ENCODE data around the gene POLD1. TPM values are rescaled to one million over a fixed set of nuclear protein-coding genes. Genes with fewer than 3 reads are reported as not detected.

The POLD1 gene
- polyA plus RNA-seq, 3 donors, result 9.3 to 22.4 (median 15.6) TPM

DNA sequence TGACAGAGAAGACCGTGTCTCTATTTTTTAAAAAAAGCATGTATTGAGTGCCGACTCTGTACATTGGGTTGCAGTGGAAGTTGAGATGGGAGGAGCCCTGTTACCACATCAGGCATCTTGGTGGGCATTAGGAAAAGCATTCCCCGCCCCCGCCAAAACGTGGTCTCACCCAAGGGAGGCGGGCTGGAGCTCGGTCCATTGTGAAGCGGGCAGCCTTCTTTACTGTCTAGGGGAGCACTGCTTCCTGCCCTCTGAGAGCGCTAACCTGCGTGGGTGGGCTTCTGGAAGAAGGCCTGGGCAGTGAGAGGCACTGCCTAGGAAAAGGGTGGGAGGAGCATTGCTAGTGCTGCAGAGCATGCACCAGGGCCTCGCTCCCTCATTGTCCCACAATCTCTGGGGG is 4.0 kb upstream of the POLD1 start:
- H2AFZ ChIP-seq (ENCODE audit: insufficient read depth, low read depth, low read length, poor library complexity, severe bottlenecking), result no peak overlapping the region
- no peak overlapping the region for H3K4me3 ChIP-seq (replicated peaks in 1 of 3; ENCODE audit: low read depth in 2 of 3, low read length in 3 of 3)
- peaks cover 29% of the 10 kb centered on the region for H3K4me1 Mint-ChIP-seq
- peaks cover 24 to 38% of the 10 kb centered on the region in 2 donors for H3K4me1 ChIP-seq (ENCODE audit: control insufficient read depth in 1 of 2, insufficient read depth in 2 of 2, low read length in 2 of 2)
- no peak overlapping the region for H3K27ac ChIP-seq (ENCODE audit: low read depth in 1 of 2, low read length in 2 of 2)
- H3K4me2 ChIP-seq (replicated peaks; ENCODE audit: extremely low read depth, low read length, poor library complexity, severe bottlenecking), result no peak overlapping the region
- TF ChIP-seq, protein P1, sequence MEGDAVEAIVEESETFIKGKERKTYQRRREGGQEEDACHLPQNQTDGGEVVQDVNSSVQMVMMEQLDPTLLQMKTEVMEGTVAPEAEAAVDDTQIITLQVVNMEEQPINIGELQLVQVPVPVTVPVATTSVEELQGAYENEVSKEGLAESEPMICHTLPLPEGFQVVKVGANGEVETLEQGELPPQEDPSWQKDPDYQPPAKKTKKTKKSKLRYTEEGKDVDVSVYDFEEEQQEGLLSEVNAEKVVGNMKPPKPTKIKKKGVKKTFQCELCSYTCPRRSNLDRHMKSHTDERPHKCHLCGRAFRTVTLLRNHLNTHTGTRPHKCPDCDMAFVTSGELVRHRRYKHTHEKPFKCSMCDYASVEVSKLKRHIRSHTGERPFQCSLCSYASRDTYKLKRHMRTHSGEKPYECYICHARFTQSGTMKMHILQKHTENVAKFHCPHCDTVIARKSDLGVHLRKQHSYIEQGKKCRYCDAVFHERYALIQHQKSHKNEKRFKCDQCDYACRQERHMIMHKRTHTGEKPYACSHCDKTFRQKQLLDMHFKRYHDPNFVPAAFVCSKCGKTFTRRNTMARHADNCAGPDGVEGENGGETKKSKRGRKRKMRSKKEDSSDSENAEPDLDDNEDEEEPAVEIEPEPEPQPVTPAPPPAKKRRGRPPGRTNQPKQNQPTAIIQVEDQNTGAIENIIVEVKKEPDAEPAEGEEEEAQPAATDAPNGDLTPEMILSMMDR (IDR thresholded peaks at IDR 0.05), result no peak
- H3K27ac Mint-ChIP-seq, result peak overlapping the region in 1 of 7 donors; percentile 60
- no peaks in the 10 kb centered on the region for H3K9me3 ChIP-seq (replicated peaks in 1 of 2; ENCODE audit: control insufficient read depth in 1 of 2, insufficient read depth in 1 of 2, low read length in 2 of 2)
- 89% methylated on average over 10 of the region's 11 CpGs for WGBS (ENCODE audit: insufficient coverage)
- no peak for DNase-seq
- no peaks in the 10 kb centered on the region for H3K27me3 ChIP-seq (ENCODE audit: control insufficient read depth in 2 of 2, insufficient read depth in 2 of 2, low read length in 2 of 2)
- H4K20me1 ChIP-seq (ENCODE audit: insufficient read depth, low read length), result peaks cover 69% of the 10 kb centered on the region
- H3K4me3 Mint-ChIP-seq, result no peak overlapping the region
- H3K27me3 Mint-ChIP-seq (ENCODE audit: low read depth in 3 of 3), result peaks cover 0 to 5% (median 3%) of the 10 kb centered on the region in 3 donors
- no peak overlapping the region for H3K9ac ChIP-seq (ENCODE audit: insufficient read depth, low read length, poor library complexity, severe bottlenecking)
- peaks cover 0 to 3% (median 0%) of the 10 kb centered on the region in 7 donors for H3K9me3 Mint-ChIP-seq
- H3K36me3 ChIP-seq (replicated peaks in 1 of 2; ENCODE audit: control insufficient read depth in 1 of 2, insufficient read depth in 2 of 2, low read length in 2 of 2), result peaks cover 57 to 59% of the 10 kb centered on the region in 2 donors
- H3K36me3 Mint-ChIP-seq, result peaks cover 47 to 57% of the 10 kb centered on the region in 2 donors
- H3K79me2 ChIP-seq (ENCODE audit: insufficient read depth, low read length), result peaks cover 30% of the 10 kb centered on the region
- intact Hi-C loops (cut with micrococcal nuclease), result loop anchor here in 1 of 2 donors (5.0 kb wide), 1 partner anchor 132 kb away; the partner anchor contains the start of genes ASPDH and JOSD2

DNA sequence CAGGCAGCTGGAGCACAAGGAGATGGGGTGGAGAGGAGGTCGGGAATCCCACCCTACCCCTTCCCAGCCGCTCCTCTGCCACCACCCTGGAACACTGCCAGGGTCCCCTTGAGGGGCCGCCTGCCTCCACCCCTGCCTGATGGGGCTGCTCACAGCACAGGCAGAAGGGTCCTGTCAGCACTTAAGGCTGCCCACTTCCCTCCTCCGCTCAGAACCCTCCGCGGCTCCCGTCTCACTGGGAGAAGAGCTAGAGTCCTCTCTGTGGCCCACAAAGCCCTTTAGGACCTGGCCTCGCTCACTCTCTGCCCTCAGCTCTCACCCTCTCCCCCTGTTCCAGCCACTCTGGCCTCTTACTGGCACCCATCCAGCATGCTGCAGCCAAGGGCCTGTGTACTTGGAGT is 3.4 kb upstream of the POLD1 start:
- 98% methylated on average over 6 of the region's 8 CpGs for WGBS (ENCODE audit: insufficient coverage)
- peaks cover 57 to 59% of the 10 kb centered on the region in 2 donors for H3K36me3 ChIP-seq (replicated peaks in 1 of 2; ENCODE audit: control insufficient read depth in 1 of 2, insufficient read depth in 2 of 2, low read length in 2 of 2)

More for the DNA sequence above, 3.4 kb upstream of the POLD1 start:
- H3K27me3 Mint-ChIP-seq (ENCODE audit: low read depth in 3 of 3), result peaks cover 0 to 5% (median 3%) of the 10 kb centered on the region in 3 donors
- H3K36me3 Mint-ChIP-seq, result peaks cover 47 to 57% of the 10 kb centered on the region in 2 donors
- intact Hi-C loops (cut with micrococcal nuclease), result loop anchor here in 1 of 2 donors (5.0 kb wide), 1 partner anchor 132 kb away; the partner anchor contains the start of genes ASPDH and JOSD2
- Histone ChIP-seq H3K4me2 (replicated peaks; ENCODE audit: extremely low read depth, low read length, poor library complexity, severe bottlenecking) (no peak overlapping the region), H3K27ac (ENCODE audit: low read depth in 1 of 2, low read length in 2 of 2) (no peak overlapping the region), H3K27me3 (ENCODE audit: control insufficient read depth in 2 of 2, insufficient read depth in 2 of 2, low read length in 2 of 2) (no peaks in the 10 kb centered on the region), H4K20me1 (ENCODE audit: insufficient read depth, low read length) (peaks cover 69% of the 10 kb centered on the region), H3K4me1 (ENCODE audit: control insufficient read depth in 1 of 2, insufficient read depth in 2 of 2, low read length in 2 of 2) (peaks cover 29 to 41% of the 10 kb centered on the region in 2 donors), H3K79me2 (ENCODE audit: insufficient read depth, low read length) (peaks cover 36% of the 10 kb centered on the region), H3K4me3 (replicated peaks in 1 of 3; ENCODE audit: low read depth in 2 of 3, low read length in 3 of 3) (no peak overlapping the region), H3K9me3 (replicated peaks in 1 of 2; ENCODE audit: control insufficient read depth in 1 of 2, insufficient read depth in 1 of 2, low read length in 2 of 2) (no peaks in the 10 kb centered on the region), H2AFZ (ENCODE audit: insufficient read depth, low read depth, low read length, poor library complexity, severe bottlenecking) (no peak overlapping the region), H3K9ac (ENCODE audit: insufficient read depth, low read length, poor library complexity, severe bottlenecking) (no peak overlapping the region)
- peaks cover 34% of the 10 kb centered on the region for H3K4me1 Mint-ChIP-seq
- peaks cover 0 to 3% (median 0%) of the 10 kb centered on the region in 7 donors for H3K9me3 Mint-ChIP-seq
- H3K4me3 Mint-ChIP-seq, result no peak overlapping the region
- DNase-seq, result no peak
- peak overlapping the region in 2 of 7 donors; percentile 30 to 54 for H3K27ac Mint-ChIP-seq
- TF ChIP-seq, protein P1 (IDR thresholded peaks at IDR 0.05), result no peak

Measured in CD14-positive monocyte (primary cell).